Mammary epithelial cell (primary cell): Measurements from ENCODE around the gene PAGR1.

Source experiments
- EZH2 ChIP-seq: IDR thresholded peaks from 2 replicates; pipeline ENCODE4 v1.6.1; 2012; ENCODE audit warnings: low read length, inconsistent platforms, borderline replicate concordance
- TF ChIP-seq, protein P1 (sequence below), 2 donors: IDR thresholded peaks in 1 of 2; conservative IDR thresholded peaks in 1 of 2; 2 replicates each; pipeline ENCODE4 v1.5.1; 2011 to 2012; ENCODE audit warnings: inconsistent platforms in 2 of 2, low read length in 2 of 2, mild to moderate bottlenecking in 2 of 2, control low read depth in 1 of 2, low read depth in 1 of 2; ENCODE audit not compliant: insufficient read depth in 1 of 2; ENCODE audit errors: extremely low read depth in 1 of 2

DNA sequence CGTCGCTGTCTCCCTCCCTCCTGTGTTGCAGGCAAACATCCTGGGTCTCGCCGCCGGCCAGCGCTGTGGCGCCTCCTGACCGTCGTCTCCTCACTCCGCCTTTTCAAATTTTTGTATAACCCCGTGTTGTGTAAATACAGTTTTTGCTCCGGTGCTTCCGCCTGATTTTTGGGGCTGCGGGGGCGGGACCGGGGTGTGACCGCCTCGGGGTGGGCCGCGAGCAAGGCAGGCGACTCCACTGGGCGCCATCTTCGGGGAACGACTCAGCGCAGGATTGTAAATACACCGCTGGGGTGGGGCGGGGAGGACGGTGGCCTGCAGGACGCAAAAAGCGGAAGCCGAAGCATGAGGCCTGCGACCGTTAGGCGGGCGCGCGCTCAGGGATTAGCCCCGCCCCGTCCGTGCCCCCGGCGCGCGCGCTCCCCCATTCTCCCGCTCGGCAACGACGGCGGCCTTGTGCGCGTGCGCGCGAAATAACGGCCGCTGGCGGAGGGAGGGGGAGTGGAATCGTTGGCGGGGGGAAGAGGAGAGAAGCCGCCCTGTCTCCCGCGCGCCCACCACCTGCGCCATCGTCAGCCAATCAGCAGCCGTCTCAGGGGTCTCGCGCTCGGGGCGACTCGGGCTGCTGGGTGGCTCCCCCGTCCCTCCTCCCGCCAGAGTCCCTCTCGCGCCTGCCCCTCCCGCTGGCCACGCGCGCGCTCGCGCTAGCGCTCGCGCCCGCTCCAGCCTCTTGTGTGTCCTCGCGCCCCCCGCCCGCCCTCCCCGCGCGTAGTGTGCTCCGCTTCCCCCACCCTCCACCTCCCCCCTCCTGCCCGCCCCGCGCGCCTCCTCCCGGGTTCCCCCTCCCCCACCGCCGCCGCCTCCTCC is 10.5 kb upstream of the PAGR1 start:
- TF ChIP-seq, protein P1, sequence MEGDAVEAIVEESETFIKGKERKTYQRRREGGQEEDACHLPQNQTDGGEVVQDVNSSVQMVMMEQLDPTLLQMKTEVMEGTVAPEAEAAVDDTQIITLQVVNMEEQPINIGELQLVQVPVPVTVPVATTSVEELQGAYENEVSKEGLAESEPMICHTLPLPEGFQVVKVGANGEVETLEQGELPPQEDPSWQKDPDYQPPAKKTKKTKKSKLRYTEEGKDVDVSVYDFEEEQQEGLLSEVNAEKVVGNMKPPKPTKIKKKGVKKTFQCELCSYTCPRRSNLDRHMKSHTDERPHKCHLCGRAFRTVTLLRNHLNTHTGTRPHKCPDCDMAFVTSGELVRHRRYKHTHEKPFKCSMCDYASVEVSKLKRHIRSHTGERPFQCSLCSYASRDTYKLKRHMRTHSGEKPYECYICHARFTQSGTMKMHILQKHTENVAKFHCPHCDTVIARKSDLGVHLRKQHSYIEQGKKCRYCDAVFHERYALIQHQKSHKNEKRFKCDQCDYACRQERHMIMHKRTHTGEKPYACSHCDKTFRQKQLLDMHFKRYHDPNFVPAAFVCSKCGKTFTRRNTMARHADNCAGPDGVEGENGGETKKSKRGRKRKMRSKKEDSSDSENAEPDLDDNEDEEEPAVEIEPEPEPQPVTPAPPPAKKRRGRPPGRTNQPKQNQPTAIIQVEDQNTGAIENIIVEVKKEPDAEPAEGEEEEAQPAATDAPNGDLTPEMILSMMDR (conservative IDR thresholded peaks at IDR 0.05 in 1 of 2, IDR thresholded peaks at IDR 0.05 in 1 of 2; ENCODE audit: extremely low read depth in 1 of 2, insufficient read depth in 1 of 2, low read depth in 1 of 2, low read length in 2 of 2), result no peak
- TF ChIP-seq EZH2, result no peak
